Ascending aorta (tissue), 2 donors: ENCODE results near the gene PRH2. TPM values are rescaled to one million over a fixed set of nuclear protein-coding genes. Genes with fewer than 3 reads are reported as not detected.

Experiments used
- DNase-seq, 2 donors: peaks; one replicate each; pipeline ENCODE4 v3.0.0-alpha.2; 2019; ENCODE audit warnings: low spot score in 2 of 2
- H3K27ac ChIP-seq, 2 donors: fragments of 200-600 bp; sonication (generic); one replicate each; pipeline ENCODE4 v1.5.1; 2016 to 2017; ENCODE audit warnings: mild to moderate bottlenecking in 1 of 2
- H3K27me3 ChIP-seq: fragments of 200-600 bp; sonication (generic); one replicate; pipeline ENCODE4 v1.5.1; 2017
- H3K36me3 ChIP-seq, 2 donors: fragments of 200-600 bp; sonication (generic); one replicate each; pipeline ENCODE4 v1.5.1; 2016
- H3K4me1 ChIP-seq, 2 donors: fragments of 200-600 bp; sonication (generic); one replicate each; pipeline ENCODE4 v1.5.1; 2016 to 2017; ENCODE audit warnings: mild to moderate bottlenecking in 1 of 2
- H3K4me3 ChIP-seq, 2 donors: fragments of 200-600 bp; sonication (generic); one replicate each; pipeline ENCODE4 v1.5.1; 2016 to 2017; ENCODE audit warnings: mild to moderate bottlenecking in 1 of 2
- H3K9me3 ChIP-seq, 2 donors: fragments of 200-600 bp; sonication (generic); one replicate each; pipeline ENCODE4 v1.5.1; 2016
- intact Hi-C: fragments of 100-400 bp; cut with DNase I; formaldehyde crosslinking; loops from one replicate; pipeline ENCODE4 v1.15.1; 2023
- total RNA-seq: library from RNA; depleted of rRNA; stranded (reverse); fragments of >200 nt; gene quantifications from one replicate; pipeline ENCODE4 v1.1.0, GENCODE V29; 2016
- TF ChIP-seq, protein P1 (sequence below), 3 experiments: fragments of 200-600 bp in 2 of 3; fragments of 450-650 bp in 1 of 3; sonication (generic) in 2 of 3; IDR thresholded peaks; one replicate each; pipeline ENCODE4 v1.5.1; 2016 to 2019; ENCODE audit warnings: antibody characterized with exemption in 3 of 3, mild to moderate bottlenecking in 1 of 3, moderate library complexity in 1 of 3

PRH2 gene
- not detected for total RNA-seq

- Histone ChIP-seq H3K27ac (no peak within 1 kb of the TSS), H3K4me1 (no peaks in the 10 kb centered on the region), H3K36me3 (no peaks in the 10 kb centered on the region), H3K4me3 (no peak within 1 kb of the TSS), H3K27me3 (no peaks in the 10 kb centered on the region), H3K9me3 (no peaks in the 10 kb centered on the region)
- TF ChIP-seq, protein P1, sequence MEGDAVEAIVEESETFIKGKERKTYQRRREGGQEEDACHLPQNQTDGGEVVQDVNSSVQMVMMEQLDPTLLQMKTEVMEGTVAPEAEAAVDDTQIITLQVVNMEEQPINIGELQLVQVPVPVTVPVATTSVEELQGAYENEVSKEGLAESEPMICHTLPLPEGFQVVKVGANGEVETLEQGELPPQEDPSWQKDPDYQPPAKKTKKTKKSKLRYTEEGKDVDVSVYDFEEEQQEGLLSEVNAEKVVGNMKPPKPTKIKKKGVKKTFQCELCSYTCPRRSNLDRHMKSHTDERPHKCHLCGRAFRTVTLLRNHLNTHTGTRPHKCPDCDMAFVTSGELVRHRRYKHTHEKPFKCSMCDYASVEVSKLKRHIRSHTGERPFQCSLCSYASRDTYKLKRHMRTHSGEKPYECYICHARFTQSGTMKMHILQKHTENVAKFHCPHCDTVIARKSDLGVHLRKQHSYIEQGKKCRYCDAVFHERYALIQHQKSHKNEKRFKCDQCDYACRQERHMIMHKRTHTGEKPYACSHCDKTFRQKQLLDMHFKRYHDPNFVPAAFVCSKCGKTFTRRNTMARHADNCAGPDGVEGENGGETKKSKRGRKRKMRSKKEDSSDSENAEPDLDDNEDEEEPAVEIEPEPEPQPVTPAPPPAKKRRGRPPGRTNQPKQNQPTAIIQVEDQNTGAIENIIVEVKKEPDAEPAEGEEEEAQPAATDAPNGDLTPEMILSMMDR (IDR thresholded peaks at IDR 0.05), result no peak
- intact Hi-C loops, result no loop called here
- DNase-seq, result no peak
These were observed at the start of gene PRH2 for GRCh38 chr12:10928746-10929286. Gene PRH2, plus strand, starts transcription at chr12:10929236. Its CDS starts 38 bp downstream, at chr12:10929274.

GRCh38 chr12:10884086-10884725 lies 44.8 kb upstream of the PRH2 start, which contains the start of gene PRH1:
Gene PRH1, minus strand, starts transcription at chr12:10884255. Its CDS starts 38 bp downstream, at chr12:10884217.
- Histone ChIP-seq H3K27ac (no peak within 1 kb of the TSS), H3K9me3 (no peaks in the 10 kb centered on the region), H3K4me1 (no peaks in the 10 kb centered on the region), H3K4me3 (no peak within 1 kb of the TSS), H3K27me3 (no peaks in the 10 kb centered on the region), H3K36me3 (peaks cover 0 to 9% of the 10 kb centered on the region in 2 donors)
- intact Hi-C loops, result no loop called here
- TF ChIP-seq, protein P1 (IDR thresholded peaks at IDR 0.05), result no peak
- no peak for DNase-seq

DNA sequence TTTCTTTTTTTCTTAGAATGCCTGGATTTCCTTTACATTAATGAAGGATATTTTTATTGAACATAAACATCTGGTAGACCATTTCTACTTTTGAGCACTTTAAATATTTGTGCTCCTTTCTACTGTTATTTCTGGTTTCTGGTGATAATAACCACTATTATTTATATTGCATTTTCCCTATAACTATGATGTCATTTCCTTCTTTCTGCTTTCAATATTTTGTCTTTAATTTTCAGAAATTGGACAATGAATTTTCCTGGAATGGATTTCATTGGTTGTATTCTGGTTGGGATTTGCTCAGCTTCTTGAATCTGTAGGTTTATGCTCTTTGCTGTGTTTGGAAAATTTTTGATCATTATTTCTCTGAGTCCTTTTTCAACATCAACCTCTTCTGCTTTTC lies 39.8 kb upstream of the PRH2 start:
- Histone ChIP-seq H3K4me3 (no peak overlapping the region), H3K27ac (no peak overlapping the region), H3K9me3 (no peaks in the 10 kb centered on the region), H3K4me1 (no peaks in the 10 kb centered on the region), H3K27me3 (no peaks in the 10 kb centered on the region), H3K36me3 (peaks cover 0 to 4% of the 10 kb centered on the region in 2 donors)
- intact Hi-C loops, result no loop called here
- TF ChIP-seq, protein P1 (IDR thresholded peaks at IDR 0.05), result no peak
- DNase-seq, result no peak

GRCh38 chr12:10891937-10892336 lies 37.1 kb upstream of the PRH2 start:
- no peak overlapping the region for H3K4me3 ChIP-seq
- intact Hi-C loops, result no loop called here
- H3K27me3 ChIP-seq, result no peaks in the 10 kb centered on the region

GRCh38 chr12:10896854-10897253 lies 32.2 kb upstream of the PRH2 start:
- Histone ChIP-seq H3K27me3 (no peaks in the 10 kb centered on the region), H3K4me1 (no peaks in the 10 kb centered on the region), H3K9me3 (peaks cover 0 to 8% of the 10 kb centered on the region in 2 donors), H3K27ac (no peak overlapping the region), H3K36me3 (peaks cover 0 to 4% of the 10 kb centered on the region in 2 donors), H3K4me3 (no peak overlapping the region)
- intact Hi-C loops, result no loop called here
- TF ChIP-seq, protein P1 (IDR thresholded peaks at IDR 0.05), result no peak
- no peak for DNase-seq

More at GRCh38 chr12:10891937-10892336, 37.1 kb upstream of the PRH2 start:
- DNase-seq, result no peak
- Histone ChIP-seq H3K27ac (no peak overlapping the region), H3K36me3 (peaks cover 0 to 4% of the 10 kb centered on the region in 2 donors), H3K9me3 (no peaks in the 10 kb centered on the region), H3K4me1 (no peaks in the 10 kb centered on the region)
- TF ChIP-seq, protein P1 (IDR thresholded peaks at IDR 0.05), result no peak
